ENCODE data around the gene GALNT7.
"Not testable (repeated sequence)": the region's sequence is repeated elsewhere in the genome, so short reads cannot be mapped to it uniquely, and the experiment has no call there.

The GALNT7 gene, protein sequence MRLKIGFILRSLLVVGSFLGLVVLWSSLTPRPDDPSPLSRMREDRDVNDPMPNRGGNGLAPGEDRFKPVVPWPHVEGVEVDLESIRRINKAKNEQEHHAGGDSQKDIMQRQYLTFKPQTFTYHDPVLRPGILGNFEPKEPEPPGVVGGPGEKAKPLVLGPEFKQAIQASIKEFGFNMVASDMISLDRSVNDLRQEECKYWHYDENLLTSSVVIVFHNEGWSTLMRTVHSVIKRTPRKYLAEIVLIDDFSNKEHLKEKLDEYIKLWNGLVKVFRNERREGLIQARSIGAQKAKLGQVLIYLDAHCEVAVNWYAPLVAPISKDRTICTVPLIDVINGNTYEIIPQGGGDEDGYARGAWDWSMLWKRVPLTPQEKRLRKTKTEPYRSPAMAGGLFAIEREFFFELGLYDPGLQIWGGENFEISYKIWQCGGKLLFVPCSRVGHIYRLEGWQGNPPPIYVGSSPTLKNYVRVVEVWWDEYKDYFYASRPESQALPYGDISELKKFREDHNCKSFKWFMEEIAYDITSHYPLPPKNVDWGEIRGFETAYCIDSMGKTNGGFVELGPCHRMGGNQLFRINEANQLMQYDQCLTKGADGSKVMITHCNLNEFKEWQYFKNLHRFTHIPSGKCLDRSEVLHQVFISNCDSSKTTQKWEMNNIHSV

GRCh38 chr4:173168396-173169177 is at the start of gene GALNT7:
Gene GALNT7, plus strand, starts transcription at chr4:173168811. Its CDS starts 25 bp downstream, at chr4:173168836.
- DNase-seq (ENCODE audit: low spot score), result no peak

DNA sequence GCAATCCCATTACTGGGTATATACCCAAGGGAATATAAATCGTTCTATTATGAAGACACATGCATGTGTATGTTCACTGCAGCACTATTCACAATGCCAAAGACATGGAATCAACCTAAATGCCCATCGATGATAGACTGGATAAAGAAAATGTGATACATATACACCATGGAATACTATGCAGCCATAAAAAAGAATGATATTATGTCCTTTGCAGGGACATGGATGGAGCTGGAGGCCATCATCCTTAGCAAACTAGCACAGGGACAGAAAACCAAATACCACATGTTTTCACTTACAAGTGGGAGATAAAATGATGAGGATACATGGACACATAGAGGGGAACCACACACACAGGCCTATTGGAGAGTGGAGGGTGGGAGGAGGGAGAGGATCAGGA is 49.8 kb upstream of the GALNT7 start:
- not testable (repeated sequence) for DNase-seq (ENCODE audit: low spot score)

DNA sequence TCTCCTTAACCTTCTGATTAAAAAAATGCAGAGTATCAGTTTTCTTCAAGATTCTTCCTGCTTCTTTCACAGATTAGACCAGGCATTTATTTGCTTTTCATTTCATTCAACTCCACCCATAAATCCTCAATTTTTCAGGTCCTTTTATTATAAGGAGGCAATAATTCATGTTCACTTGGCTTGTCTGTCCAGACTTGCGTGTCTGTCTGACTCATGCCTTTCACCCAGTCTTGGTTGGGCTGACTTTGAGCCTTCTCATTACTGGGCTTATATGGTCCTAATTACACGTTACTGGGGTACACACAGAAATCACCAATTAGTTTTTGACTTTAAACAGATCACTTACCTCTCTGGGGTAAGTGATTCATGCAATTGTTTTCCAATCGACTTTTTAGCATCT is 48.8 kb upstream of the GALNT7 start:
- no peak for DNase-seq (ENCODE audit: low spot score)

GRCh38 chr4:173121076-173121561 is 47.5 kb upstream of the GALNT7 start:
- DNase-seq (ENCODE audit: low spot score), result no peak

DNA sequence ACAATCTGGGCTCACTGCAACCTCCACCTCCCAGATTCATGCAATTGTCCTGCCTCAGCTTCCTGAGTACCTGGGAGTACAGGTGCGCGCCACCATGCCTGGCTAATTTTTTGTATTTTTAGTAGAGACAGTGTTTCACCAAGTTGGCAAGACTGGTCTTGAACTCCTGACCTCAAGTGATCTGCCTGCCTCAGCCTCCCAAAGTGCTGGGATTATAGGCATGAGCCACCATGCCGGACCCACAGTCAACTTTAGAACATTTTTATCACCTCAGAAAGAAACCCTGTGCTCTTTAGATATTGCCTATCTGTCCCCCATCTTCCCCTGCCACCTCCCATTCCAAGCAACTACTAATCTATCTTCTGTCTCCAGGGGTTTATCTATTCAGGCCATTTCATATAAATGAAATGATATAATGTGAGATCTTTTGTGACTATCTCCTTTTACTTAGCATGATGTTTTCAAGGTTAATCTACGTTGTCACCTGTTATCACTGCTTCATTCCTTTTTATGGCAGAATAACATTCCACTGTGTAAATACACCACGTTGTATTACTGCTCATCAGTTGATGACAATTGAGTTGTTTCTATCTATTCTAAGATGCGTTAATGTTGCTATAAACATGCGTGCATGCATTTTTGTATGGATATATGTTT is 44.3 kb upstream of the GALNT7 start:
- DNase-seq (ENCODE audit: low spot score), result no peak

DNA sequence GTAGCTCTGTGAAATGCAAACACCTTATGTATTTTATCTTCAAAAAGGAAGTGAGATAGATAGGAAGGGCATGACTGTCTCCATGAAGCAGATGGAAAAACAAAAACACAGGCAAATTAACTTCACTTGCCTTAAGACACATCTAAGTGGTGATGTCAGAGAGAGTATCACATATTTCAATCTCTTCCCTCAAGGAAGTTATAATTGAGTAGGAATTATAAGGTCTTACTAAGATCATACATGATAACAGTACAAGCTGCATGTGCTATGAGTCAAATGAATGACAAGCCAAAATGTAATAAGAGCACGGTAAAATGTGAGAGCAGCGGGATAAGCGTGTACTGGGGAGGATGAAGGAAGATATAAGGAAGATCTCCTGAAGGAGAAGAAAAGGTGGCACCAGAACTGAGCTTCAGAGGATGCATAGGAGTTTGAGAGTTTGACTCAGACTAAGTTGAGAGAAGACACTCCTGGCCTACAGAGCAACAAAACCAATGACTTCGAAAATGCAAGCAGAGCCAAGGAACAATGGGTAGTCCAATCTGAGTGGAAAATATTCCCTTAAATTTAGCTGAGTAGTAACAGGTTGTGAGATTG is 43.3 kb upstream of the GALNT7 start:
- no peak for DNase-seq (ENCODE audit: low spot score)

- DNase-seq (ENCODE audit: low spot score), result no peak
Measured at GRCh38 chr4:173128199-173128890, 40.3 kb upstream of the GALNT7 start.

- DNase-seq (ENCODE audit: low spot score), result no peak
Measured at GRCh38 chr4:173130687-173131086, 37.9 kb upstream of the GALNT7 start.

DNA sequence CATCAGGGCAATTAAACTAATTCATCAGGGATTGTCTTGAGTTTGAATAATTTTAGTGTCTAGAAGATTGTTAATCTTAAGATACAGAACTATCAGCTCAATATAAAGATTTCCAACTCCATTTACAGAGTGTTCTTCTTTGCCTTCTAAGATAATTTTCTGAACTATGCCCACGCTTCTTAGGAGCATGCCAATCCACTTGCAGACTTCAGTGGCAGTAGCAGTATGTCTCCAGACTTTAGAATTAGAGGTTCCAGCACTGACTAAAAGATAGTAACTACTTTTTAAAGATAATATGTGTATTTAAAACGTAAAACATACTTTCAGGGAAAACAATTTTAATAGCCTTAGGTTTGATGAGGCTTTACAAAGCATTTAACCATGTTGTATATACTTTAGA is 34.2 kb upstream of the GALNT7 start:
- no peak for DNase-seq (ENCODE audit: low spot score)

DNA sequence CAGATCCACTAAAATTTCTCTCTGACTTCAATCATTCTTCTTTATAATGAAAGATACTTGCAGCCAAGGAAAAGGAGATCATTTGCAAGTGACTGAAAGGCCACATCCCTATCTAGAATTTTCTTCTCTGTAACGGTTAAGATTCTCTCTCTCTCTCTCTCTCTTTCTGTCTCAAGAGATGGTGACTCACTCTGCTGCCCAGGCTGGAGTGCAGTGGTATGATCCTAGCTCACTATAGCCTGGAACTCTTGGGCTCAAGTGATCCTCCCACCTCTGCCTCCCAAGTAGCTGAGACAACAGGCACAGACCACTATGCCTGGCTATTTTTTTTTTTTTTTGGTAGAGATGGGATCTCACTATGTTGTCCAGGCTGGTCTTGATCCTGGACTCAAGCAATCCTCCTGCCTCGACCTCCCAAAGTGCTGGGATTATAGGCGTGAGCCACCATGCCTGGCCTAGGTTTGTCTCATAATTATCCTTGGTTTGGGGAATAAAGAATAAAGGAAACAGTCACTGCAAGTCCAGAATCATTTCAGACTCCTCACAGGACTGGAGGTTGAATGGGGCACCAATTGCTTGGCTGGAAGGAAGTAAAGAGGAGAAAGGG is 33.3 kb upstream of the GALNT7 start:
- no peak for DNase-seq (ENCODE audit: low spot score)

DNA sequence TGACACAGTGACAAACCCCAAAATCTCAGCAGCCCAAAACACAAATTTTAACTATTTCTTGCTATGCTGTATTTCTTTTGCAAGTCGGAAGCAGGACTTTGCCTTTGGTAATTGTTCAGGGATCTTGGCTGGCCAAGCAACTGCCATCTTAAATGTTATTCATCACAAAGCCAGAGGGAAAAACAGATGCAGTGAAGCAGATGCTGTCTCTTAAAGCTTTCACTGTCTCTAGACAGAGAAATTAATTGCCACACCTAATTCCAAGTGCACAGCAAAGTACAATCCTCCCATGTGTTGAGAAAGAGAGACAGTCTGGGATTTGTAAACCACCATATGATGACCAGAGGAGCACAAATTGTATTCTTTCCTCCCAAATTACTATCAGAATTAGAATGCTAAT is 30.0 kb upstream of the GALNT7 start:
- DNase-seq (ENCODE audit: low spot score), result no peak

DNA sequence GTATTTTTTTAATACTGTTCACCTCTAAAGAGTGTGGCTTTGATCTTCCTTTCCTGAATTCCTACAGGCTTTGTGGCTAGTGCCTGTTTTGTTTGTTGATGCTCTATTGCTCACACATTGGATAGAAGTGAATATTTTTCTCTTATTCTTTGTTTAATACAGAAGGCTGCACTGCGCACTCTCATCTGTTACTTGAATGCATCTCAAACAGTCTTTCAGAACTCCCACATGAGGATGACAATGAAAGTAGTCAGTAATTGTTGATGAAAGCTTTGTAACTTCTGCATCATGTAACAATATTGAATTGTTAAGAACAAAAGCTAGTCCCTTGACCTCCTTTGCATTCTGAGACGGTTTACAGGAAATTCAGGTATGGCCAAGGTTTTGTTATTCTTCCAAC is 29.1 kb upstream of the GALNT7 start:
- DNase-seq (ENCODE audit: low spot score), result no peak

DNA sequence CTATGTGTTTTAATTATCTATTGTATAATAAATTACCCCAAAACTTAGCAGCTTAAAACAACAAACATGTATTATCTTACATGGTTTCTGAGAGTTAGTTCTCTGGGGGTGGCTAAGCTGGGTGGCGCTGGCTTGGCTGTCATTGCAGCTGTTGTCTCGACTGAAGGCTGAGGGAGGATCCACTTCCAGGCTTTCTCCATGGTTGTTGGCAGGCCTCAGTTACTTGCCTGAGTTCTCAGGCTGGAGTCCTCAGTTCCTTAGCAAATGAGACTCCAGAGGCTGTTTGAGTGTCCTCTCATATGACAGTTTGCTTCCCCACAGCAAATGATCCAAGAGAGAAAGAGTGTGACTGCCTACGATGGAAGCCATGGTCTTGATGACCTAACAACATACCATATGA is 23.5 kb upstream of the GALNT7 start:
- DNase-seq (ENCODE audit: low spot score), result no peak

GRCh38 chr4:173146456-173146855 is 22.2 kb upstream of the GALNT7 start:
- DNase-seq (ENCODE audit: low spot score), result no peak

DNA sequence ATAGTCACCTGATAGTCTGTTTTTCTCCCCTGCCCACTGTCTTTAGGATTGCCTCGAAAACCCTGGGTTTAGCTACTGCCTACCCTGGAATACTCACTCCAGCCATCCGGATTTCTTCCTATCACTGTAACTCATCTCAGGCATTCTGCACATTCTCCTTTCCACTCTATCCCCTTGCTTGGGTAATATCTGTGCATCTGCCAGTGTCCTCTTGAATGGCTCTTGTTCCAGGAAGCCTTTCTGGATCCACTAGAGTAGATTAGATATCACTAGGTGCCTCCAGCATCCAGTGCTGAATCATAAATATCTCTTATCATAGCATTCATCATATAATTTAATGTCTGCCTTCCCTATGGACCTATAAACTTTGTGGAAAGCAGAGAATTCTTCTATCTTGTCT is 17.1 kb upstream of the GALNT7 start:
- DNase-seq (ENCODE audit: low spot score), result no peak

DNA sequence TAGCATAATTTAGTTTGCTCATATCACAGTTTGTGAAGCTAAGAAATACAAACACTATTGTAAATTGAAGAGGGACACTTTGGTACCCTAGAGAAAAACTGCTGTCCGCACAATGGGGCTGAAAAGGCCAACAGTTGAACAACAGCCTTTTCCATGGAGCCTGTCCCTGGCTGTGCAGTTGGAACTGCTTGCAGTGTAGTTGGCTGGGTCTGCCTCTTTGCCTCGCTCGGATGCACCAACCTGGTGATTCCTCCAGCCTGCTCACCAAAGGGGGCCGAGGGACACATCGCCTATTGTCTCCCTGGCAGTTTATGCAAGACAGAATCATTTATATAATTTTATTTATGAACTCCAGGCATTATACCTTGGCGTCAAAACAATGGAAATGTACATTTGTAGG is 16.5 kb upstream of the GALNT7 start:
- no peak for DNase-seq (ENCODE audit: low spot score)

DNA sequence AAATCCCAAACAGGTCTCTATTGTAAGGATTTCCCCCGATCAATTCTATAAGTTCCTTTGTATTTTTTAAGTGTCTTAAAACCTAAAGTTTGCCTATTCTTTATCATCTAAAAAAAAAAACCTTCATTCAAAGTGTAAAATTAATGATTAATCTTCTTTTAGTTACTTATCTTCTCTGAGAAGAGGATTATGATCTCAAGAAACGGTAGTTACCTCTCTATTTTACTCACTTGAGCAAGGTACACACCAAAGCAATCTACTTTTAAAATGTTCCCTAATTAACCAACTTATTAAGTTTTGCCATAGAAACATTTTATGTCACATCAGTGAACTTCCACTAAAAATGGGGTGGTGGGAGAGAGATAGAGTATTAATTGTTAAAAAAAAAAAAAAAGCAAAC is 15.2 kb upstream of the GALNT7 start:
- DNase-seq (ENCODE audit: low spot score), result no peak

DNA sequence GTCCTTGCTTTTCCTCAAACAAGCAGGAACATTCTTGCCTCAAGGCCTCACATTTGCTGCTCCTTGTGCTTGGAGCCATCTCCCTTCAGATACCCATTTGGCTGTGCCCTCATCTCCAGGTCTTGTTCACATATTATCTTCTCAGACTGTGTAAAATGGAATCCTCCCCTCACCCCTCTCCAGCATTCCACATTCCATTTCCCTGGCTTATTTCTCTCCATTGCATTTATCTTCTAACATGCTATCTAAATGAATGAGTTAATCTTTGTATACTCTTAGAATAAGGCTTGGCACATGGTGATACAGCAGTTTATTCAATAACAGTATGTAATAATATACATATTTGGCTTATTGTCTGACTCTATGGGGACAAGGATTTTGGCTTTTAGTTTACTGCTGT is 8.8 kb upstream of the GALNT7 start:
- DNase-seq (ENCODE audit: low spot score), result no peak

- DNase-seq (ENCODE audit: low spot score), result no peak
Measured at GRCh38 chr4:173160871-173161270, 7.7 kb upstream of the GALNT7 start.

DNA sequence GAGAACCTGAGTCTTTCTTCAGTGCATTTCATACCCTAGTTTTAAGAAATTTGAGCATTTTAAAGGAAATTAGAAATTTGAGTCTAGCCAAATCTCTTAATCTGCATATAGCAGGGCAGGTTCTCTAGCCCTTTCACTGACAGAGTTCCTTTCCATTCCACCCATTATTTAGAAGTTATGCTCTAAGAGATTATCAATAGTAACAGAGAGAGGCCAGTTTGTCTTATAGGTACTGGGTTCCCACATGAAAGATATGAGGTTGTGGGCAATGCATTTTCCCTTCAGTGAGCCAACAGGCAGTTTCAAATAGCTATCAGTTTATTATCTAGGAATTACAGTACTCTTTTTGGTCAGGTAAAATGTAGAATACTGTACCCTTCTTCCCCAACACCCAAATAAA is 7.3 kb upstream of the GALNT7 start:
- no peak for DNase-seq (ENCODE audit: low spot score)

DNA sequence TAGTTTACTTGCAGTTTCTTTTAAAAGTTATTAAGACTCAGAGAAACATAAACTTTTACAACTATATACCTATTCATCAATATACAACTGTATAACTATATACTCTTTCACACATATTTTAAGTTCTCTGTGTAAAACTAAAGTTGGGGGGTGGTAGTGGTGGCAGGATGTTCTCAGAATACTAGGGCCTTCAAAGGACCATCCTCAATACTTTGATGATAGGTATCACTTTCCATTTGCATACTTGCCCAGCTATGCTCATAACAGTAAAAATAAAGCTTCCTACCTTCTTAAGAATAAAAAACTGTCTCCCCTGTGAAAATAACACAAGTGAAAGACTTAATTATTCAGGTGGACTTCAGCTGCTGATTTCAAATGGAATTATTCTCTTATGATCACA is 2.9 kb upstream of the GALNT7 start:
- no peak for DNase-seq (ENCODE audit: low spot score)
